ENCODE measurements around the gene ANKRD17. TPM values are rescaled to one million over a fixed set of nuclear protein-coding genes. Genes with fewer than 3 reads are reported as not detected.
A peak's percentile ranks its signal among the peaks of the same experiment; 100 is the strongest.

Gene ANKRD17
- total RNA-seq, 1 donor: 80.7 TPM

DNA sequence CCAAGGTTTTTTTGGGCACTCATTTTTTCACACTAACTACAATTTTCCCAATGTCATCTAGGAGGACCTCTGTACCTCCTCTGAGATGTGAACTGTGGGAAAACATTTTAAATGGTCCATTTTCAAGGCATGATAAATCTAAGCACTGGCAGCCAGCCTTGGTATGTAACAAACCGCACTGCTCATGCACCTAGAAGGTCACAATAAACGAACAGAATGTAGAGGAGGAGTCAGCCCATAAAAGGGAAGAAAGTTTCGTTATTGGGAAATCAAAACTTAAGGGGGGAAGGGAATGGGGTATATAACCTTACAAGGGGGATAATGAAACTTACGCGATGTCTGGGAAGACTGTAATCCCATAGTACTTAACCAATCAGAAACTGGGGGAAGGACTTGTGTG, 205.5 kb downstream of the ANKRD17 start:
- H3K4me3 ChIP-seq (ENCODE audit: low read depth, low read length): no peak overlapping the region
- DNase-seq (ENCODE audit: low read depth): peak; percentile 66
- TF ChIP-seq, protein P1, sequence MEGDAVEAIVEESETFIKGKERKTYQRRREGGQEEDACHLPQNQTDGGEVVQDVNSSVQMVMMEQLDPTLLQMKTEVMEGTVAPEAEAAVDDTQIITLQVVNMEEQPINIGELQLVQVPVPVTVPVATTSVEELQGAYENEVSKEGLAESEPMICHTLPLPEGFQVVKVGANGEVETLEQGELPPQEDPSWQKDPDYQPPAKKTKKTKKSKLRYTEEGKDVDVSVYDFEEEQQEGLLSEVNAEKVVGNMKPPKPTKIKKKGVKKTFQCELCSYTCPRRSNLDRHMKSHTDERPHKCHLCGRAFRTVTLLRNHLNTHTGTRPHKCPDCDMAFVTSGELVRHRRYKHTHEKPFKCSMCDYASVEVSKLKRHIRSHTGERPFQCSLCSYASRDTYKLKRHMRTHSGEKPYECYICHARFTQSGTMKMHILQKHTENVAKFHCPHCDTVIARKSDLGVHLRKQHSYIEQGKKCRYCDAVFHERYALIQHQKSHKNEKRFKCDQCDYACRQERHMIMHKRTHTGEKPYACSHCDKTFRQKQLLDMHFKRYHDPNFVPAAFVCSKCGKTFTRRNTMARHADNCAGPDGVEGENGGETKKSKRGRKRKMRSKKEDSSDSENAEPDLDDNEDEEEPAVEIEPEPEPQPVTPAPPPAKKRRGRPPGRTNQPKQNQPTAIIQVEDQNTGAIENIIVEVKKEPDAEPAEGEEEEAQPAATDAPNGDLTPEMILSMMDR (IDR thresholded peaks at IDR 0.05; ENCODE audit: insufficient read depth, low read depth, low read length): no peak

DNA sequence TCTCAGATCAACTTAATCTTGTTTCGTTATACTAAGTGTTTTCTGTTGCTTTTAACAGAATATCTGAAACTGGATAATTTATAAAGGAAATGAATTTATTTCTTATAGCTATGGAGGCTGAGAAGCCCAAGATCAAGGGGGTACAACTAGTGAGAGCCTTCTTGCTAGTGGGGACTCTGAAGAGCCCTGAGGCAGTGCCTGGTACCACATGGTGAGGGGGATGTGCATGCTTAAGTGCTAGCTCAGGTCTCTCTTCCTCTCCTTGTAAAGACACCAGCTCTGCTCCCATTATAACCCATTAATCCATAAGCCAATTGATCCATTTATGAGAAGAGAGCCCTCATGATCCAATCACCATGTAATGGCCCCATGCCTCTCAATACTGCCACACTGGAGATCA, 207.0 kb downstream of the ANKRD17 start:
- DNase-seq (ENCODE audit: low read depth): no peak
- TF ChIP-seq, protein P1 (IDR thresholded peaks at IDR 0.05; ENCODE audit: insufficient read depth, low read depth, low read length): no peak
- no peak overlapping the region for H3K4me3 ChIP-seq (ENCODE audit: low read depth, low read length)

DNA sequence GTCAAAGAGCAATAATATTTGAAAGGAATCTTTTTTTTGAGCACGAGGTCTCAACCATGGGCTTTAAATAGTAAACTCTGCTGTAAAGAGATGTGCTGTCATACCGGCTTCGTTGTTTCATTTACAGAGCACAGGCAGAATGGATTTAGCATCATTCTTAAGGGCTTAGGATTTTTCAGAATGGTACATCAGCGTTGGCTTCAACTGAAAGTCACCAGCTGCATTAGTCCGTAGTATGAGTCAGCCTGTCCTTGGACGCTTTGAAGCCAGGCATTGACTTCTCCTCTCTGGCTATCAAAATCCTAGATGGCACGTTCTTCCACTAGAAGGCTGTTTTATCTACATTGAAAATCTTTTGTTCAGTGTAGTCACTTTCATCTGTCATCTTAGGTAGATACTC, 212.7 kb downstream of the ANKRD17 start:
- H3K4me3 ChIP-seq (ENCODE audit: low read depth, low read length): no peak overlapping the region
- TF ChIP-seq, protein P1 (IDR thresholded peaks at IDR 0.05; ENCODE audit: insufficient read depth, low read depth, low read length): no peak
- DNase-seq (ENCODE audit: low read depth): no peak

DNA sequence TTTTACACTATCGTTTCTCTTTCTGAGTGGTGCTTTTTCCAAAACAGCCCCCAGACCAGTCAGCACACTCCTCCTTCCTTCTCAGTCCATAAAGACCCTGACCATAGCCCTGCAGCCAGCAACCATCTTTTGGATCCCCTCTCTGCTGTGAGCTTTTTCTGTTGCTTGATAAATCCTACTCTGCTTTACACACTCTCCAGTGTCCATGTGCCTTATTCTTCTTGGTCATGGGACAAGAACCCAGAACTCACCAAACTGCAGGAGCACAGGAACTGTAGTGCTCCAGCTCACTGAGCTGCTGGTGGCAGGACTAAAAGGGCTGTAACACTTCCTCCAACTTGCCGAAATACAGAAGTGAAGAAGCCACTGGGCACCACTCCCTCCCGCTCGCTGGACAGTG, 221.5 kb downstream of the ANKRD17 start:
- H3K4me3 ChIP-seq (ENCODE audit: low read depth, low read length): no peak overlapping the region
- TF ChIP-seq, protein P1 (IDR thresholded peaks at IDR 0.05; ENCODE audit: insufficient read depth, low read depth, low read length): no peak
- no peak for DNase-seq (ENCODE audit: low read depth)

DNA sequence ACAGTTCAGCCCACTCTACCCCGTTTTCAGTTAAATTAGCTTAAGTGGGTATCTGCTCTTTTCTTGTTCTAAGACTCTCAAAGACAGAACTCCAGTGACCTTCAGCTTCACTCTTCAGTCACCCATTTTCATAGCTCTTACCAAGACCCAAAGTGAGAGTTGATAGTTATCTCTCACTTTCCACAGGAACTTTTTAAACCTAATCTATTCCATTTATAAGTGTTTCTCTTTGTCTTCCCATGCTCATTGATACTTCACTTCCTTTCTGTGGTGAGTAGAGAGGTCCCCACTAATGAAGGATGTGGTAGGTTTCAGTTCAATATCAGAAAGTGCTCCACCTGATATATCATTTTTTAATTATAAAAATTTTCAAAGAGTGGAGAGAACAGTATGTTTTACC, 222.5 kb downstream of the ANKRD17 start:
- TF ChIP-seq, protein P1 (IDR thresholded peaks at IDR 0.05; ENCODE audit: insufficient read depth, low read depth, low read length): no peak
- no peak overlapping the region for H3K4me3 ChIP-seq (ENCODE audit: low read depth, low read length)
- no peak for DNase-seq (ENCODE audit: low read depth)

DNA sequence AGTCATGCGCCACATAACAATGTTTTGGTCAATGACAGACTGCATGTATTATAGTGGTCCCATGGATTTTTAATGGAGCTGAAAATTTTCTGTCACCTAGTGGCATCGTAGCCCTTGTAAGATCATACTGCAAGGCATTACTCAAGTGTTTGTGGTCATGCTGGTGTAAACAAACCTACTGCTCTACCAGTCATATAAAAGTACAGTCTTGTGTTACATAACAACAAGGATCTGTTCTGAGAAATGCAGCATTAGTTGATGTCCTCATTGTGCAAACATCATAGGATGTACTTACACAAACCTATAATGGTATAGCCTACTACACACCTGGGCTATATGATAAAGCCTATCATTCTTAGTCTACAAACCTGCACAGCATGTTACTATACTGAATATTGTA, 223.7 kb downstream of the ANKRD17 start:
- no peak overlapping the region for H3K4me3 ChIP-seq (ENCODE audit: low read depth, low read length)
- DNase-seq (ENCODE audit: low read depth): peak; percentile 52
- TF ChIP-seq, protein P1 (IDR thresholded peaks at IDR 0.05; ENCODE audit: insufficient read depth, low read depth, low read length): no peak

DNA sequence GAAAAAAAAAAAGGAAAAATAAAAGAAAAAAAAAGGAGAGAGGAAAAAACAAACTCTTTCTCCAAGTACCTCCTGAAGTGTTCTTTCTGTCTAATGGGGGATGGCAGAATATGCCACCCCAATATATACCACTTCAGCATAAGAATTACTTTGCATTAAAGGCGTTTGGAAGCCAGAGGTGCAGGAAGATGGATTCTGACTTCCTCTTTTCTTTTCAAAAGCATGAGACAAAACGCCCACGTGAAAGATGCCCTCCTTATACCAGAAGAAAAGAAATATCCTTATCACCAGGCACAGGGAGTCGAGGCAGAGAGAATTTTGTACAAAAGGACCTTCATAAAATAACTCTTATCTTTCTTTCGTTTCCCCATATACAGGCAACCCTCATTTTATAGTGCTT, 230.0 kb downstream of the ANKRD17 start:
- H3K4me3 ChIP-seq (ENCODE audit: low read depth, low read length): no peak overlapping the region
- no peak for DNase-seq (ENCODE audit: low read depth)
- TF ChIP-seq, protein P1 (IDR thresholded peaks at IDR 0.05; ENCODE audit: insufficient read depth, low read depth, low read length): no peak
